ENCODE data around the gene FLYWCH1.

DNA sequence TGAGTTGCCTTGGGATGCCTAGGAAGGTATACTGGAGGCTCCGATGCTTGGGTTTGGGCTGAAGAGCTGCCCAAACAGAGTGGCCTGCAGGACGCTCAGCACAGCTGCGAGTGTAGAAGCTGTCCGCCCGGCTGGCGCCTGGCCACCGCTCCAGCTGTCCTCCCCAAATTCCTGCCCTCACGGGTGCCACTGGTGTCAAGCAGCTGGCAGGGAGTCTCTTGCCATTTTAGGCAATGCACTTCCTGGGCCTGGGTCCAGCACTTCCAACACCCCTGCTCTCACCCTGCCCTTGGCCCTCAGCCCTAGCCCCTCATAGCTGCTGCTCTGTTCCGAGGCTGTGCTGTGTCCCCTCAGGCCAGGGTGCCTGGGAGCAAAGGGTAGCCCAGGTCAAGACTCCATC lies 73.7 kb downstream of the FLYWCH1 start:
- TF ChIP-seq, protein P1, sequence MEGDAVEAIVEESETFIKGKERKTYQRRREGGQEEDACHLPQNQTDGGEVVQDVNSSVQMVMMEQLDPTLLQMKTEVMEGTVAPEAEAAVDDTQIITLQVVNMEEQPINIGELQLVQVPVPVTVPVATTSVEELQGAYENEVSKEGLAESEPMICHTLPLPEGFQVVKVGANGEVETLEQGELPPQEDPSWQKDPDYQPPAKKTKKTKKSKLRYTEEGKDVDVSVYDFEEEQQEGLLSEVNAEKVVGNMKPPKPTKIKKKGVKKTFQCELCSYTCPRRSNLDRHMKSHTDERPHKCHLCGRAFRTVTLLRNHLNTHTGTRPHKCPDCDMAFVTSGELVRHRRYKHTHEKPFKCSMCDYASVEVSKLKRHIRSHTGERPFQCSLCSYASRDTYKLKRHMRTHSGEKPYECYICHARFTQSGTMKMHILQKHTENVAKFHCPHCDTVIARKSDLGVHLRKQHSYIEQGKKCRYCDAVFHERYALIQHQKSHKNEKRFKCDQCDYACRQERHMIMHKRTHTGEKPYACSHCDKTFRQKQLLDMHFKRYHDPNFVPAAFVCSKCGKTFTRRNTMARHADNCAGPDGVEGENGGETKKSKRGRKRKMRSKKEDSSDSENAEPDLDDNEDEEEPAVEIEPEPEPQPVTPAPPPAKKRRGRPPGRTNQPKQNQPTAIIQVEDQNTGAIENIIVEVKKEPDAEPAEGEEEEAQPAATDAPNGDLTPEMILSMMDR (conservative IDR thresholded peaks at IDR 0.05; ENCODE audit: low read length), result no peak
- TF ChIP-seq EZH2phosphoT487 (IDR thresholded peaks at IDR 0.05; ENCODE audit: borderline replicate concordance, low read depth, low read length), result no peak

Data from OCI-LY7 (cell line).